Measurements from ENCODE around the gene TMEM38B. TPM values are rescaled to one million over a fixed set of nuclear protein-coding genes. Genes with fewer than 3 reads are reported as not detected.

TMEM38B gene, protein sequence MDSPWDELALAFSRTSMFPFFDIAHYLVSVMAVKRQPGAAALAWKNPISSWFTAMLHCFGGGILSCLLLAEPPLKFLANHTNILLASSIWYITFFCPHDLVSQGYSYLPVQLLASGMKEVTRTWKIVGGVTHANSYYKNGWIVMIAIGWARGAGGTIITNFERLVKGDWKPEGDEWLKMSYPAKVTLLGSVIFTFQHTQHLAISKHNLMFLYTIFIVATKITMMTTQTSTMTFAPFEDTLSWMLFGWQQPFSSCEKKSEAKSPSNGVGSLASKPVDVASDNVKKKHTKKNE
- 36.2 TPM for total RNA-seq
- long read RNA-seq, transcript TMEM38B-202 (6 exons, 3,525 nt): major isoform, 42 of 72 reads
- long read RNA-seq, partial matches to known transcripts: 5 of 72 reads
- long read RNA-seq, other reads (novel, unspliced or antisense): 25 of 72 reads

DNA sequence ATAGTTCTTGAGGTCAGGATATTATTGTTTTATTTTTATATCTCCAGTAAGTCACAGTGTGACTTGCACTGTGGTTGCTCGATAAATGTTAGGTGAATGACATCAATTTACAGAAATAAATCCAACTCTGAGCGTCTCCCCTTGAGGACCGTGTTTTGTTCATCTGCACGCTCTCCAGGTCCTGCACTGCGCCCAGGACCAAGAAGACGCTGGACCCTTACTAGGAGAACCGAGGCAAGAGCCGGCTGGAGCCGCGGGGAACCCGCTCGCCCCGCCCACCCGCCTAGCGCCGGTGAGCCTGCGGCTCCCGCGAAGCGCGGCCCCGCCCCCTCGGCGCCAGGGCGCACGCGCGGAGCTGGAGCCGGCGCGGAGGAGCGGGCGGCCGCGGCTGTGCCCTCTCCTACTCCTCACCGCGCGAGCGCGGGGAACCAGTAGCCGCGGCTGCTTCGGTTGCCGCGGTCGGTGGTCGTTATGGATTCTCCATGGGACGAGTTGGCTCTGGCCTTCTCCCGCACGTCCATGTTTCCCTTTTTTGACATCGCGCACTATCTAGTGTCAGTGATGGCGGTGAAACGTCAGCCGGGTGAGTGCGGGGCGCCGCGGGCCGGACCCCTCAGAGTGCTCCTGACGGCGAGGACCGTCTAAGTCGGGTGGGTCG lies at the start of gene TMEM38B:
Gene TMEM38B (plus strand): TSS at position 352 of the 658 bp plus-strand sequence. CDS start 120 bp downstream, at position 472.
- intact Hi-C loops (cut with DNase I): loop anchor here (10.0 kb wide), 1 partner anchor 250 kb away; the partner anchor contains the start of gene FSD1L

DNA sequence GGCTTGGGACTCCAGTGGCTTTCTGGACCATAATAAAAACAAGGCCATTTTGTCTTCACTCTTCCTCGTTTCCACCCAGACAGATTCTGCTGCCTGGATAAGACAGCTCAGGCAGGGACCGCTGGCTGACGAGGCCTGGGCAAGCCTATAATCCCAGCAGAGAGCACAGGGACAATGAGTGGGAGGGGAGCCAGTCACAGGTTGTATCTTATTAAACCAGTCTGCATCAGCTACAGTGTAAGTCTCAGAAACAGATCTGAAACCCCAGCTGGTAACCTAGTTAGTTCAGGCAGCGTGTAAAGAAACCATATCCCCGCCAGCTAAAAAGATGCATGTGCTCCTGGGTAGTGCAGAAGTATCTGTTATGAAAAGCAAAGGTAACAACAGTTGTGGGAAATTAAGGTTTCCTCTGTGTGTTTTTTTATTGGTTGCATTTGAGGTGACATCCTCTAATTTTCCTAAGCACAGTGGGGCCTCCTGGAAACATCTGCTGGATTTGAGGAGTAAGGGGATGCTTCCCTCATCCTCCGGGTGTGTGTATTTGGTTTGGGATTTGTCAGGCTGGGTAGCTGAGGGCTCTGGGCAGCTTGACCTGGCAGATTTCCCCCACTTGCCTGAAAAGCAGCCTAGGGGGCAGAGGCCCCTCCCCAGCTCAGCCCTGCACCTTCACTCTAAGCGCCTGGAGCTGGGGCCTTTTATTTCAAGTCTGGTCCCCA lies 47.3 kb upstream of the TMEM38B start:
- no peak for DNase-seq (ENCODE audit: low spot score)
- intact Hi-C loops (cut with DNase I): no loop called here

More for the DNA sequence above, at the start of gene TMEM38B:
- DNase-seq (ENCODE audit: low spot score): peak; percentile 90

DNA sequence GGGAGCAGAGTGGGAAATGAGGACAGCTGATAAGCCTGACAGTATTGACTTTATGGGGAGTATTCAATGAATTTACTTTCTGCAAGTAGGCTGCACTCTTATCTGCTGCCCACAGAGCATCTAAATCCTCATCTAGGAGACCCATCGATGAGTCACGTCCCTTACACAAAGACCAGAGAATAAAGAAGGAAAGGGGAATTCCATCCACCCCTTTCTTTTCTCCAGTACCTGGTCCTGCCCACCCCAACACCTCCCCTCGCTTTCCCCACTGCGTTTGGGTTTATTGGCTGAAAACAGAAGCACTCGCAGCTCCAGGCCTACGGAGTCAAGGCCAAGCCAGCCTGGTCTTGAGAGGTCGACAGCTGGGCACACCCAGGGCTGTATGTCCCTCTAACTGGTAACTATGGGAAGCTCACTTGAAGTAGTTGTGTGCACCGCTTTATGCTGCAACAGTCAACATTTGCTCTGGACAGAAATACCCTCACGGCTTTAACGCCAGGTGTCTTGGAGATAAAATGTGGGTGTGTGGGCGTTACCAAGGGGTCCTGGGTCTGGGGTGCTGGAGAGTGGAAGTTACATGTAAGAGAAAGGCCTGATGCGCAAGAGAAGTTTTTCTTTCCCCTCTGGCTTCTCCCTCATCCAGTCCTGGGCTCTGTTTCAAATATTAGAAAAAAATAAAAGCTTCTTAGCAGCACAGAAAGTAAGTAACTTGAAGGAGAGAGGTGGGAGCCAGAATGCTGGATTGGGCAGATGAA lies 46.6 kb upstream of the TMEM38B start:
- no peak for DNase-seq (ENCODE audit: low spot score)
- intact Hi-C loops (cut with DNase I): no loop called here

DNA sequence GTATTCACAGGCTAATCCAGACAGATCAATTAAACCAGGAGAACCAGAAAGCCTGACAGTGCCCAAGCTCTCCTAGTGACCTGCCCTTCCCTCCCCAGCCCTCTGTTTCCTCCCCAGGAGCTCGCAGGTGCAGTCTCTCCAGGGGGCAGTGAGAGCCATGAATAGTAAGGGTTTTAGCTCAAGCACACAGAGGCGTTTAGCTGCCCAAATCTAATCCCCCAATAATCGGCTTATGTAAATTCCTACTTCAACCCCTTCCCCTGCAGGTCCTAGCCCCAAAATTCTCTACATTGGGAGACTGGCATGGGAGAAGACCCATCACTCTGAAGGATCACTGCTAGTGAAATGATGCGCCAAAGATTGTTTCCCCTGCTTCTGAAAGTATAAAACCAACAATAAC lies 42.5 kb upstream of the TMEM38B start:
- DNase-seq (ENCODE audit: low spot score): no peak
- intact Hi-C loops (cut with DNase I): no loop called here

DNA sequence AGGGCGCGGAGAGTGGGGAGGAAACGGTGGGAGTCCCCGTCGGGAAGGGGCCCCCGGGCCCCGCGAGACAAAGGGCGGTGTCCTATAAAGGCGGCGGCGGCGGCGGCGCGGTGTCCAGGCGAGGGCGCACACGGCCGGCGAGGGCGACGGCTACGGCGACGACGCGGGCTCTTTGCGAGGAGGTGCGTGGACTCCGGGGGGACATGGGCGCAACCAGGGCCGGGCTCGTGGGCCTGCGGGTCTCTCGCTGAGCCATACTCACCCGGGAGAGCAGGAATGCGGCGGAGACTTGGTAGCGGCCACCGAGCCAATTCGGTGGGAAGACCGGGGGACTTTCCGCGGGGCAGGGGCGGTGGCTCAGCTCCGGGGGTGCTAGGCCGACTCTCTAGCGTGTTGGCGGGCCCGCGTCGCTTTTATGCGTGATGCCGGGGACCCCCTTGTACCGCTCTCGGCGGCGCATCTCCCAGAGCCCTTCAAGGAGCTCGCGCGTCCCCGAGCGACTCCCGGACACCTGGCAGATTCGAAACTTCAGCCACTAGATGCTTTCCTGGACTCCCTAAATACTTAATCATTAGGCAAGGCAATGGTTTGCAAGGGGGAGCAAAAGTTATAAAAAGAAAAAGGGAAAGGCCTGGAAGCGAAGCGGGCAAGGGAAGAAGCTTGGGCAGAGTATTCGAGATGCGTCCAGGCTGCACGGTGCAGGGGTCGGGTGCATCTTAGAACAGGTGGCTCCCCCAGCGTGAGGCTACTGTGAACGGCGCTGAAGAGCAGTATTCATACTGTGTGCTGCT lies 38.0 kb upstream of the TMEM38B start:
- DNase-seq (ENCODE audit: low spot score): no peak
- intact Hi-C loops (cut with DNase I): loop anchor here (5.0 kb wide), 1 partner anchor 56 kb away; no protein-coding TSS in a partner anchor

DNA sequence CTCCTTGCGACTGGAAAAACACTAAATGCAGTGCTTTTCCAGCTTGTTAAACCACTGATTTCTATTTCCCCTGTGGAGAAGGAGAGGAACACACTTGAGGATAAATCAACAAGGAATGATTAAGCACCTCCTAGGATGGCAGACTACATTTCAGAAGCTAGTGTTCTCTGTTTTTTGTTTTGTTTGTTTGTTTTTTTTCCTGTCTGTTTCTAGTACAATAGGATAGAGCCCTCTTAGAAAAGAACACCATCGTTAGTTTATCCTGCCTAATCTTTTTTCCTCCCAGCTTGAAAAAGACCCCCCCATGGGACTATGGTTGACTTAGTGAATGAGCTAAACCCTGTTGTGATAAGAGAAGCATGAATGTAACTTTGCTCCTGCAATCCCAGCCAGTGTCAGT lies 36.0 kb upstream of the TMEM38B start:
- intact Hi-C loops (cut with DNase I): loop anchor here (5.0 kb wide), 1 partner anchor 54 kb away; no protein-coding TSS in a partner anchor
- no peak for DNase-seq (ENCODE audit: low spot score)

DNA sequence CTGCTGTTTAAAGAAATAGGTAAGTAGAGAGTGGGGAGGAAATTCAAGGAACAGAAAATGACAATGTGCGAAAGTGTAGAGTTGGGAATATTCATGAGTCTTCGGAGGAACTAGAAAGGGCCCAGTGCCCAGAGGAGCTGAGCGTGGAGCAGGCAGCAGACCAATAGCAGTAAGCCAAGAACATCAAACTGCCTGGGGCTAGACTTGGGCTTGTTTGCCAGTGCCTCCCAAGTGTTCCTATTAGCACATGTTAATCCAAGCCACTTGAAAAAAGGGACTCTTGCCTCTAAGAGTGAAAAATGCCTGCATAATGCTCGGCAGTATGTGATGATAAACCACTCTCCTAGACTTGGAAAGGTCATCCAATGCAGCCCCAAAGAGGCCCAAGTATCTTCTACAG lies 33.3 kb upstream of the TMEM38B start:
- intact Hi-C loops (cut with DNase I): no loop called here
- DNase-seq (ENCODE audit: low spot score): no peak

DNA sequence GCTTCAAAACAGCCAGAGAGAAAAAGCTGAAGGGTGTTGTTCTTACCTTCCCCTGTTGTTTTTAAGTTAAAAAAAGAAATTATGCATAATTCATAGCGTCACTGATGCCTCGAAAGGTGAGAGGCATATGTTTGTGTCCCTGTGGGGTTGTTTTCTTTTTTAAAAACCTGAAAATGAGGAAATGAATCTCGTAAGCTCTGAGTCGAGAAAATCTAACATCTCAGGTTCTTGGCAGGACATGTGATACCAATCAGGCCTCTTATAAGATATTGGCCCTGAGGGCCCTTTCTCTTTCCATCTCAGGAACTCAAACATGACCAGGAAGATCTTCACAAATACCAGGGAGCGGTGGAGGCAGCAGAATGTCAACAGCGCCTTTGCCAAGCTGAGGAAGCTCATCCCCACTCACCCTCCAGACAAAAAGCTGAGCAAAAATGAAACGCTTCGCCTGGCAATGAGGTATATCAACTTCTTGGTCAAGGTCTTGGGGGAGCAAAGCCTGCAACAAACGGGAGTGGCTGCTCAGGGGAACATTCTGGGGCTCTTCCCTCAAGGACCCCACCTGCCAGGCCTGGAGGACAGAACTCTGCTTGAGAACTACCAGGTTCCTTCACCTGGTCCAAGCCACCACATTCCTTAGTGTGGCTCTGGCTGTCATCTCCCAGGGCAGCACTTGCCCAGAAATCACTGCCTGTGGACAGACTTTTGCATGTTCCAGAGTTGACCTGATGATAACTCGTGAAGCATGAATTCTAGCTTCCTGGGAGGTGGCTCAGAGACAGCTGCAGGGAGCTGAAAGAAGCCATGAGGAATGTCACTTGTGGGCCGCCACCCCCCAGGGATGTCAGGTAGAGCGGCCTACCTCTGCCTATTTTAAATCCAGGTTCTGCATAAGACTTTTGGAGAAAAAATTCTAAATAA lies 31.9 kb upstream of the TMEM38B start, which contains the start of gene TAL2:
Gene TAL2 (plus strand): TSS at position 274 of the 921 bp plus-strand sequence. CDS start 40 bp downstream, at position 314.
- intact Hi-C loops (cut with DNase I): no loop called here
- DNase-seq (ENCODE audit: low spot score): no peak

DNA sequence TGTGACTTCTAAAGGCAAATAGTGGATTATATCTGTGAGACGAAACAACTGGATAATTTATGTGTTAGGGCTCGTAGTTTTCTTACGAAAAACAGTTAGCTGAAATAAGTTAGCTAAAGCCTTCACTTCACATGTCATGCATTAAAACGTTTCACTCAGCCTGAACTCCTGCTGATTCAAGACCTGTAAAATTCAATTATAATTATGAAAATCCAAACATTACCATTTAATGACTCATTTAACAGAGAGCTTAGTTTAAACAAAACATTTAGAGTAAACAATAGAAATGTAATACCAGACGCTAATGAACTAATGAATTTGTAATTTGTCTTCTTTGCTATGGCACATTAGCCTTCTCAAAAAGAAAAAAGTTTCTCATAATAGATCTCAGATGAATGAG lies 30.4 kb upstream of the TMEM38B start:
- intact Hi-C loops (cut with DNase I): no loop called here
- no peak for DNase-seq (ENCODE audit: low spot score)

DNA sequence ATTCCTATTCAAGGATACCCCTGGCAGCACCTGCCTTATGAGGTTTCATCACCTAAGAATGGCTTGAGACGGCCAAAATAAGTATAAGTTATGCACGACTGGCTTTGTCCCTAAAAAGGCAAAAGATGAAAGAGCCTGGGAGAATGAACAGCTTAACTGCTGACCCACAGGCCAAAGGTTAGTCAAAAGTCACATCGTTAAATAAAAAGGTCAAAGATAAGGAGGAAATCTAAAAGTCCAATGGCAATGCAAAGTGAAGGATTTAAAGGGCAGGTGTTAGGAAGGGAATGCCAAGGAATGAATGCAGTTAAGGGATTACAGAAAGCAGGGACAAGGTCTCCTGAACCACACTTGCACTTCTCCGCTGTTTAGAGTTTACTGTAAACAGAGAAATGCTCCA lies 26.5 kb upstream of the TMEM38B start:
- intact Hi-C loops (cut with DNase I): no loop called here
- no peak for DNase-seq (ENCODE audit: low spot score)

DNA sequence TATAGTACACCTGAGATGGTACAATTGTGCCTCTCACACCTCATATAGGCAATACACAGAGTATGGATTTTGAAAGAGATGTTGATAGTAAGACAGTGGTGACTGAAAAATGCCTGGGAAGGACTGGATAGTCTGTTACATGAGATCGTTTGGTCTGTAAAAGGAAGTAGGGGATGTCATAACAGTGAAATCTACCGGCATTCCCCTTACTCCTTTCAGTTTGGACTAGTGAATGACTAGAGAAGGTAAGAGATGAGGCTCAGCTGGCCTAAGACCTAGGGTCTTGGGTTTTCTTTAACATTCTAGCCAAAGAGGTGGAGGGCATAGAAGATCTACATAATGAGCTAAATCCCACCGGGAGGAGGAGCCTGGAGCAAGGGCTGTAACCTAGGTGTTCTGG lies 24.0 kb upstream of the TMEM38B start:
- intact Hi-C loops (cut with DNase I): no loop called here
- DNase-seq (ENCODE audit: low spot score): no peak

DNA sequence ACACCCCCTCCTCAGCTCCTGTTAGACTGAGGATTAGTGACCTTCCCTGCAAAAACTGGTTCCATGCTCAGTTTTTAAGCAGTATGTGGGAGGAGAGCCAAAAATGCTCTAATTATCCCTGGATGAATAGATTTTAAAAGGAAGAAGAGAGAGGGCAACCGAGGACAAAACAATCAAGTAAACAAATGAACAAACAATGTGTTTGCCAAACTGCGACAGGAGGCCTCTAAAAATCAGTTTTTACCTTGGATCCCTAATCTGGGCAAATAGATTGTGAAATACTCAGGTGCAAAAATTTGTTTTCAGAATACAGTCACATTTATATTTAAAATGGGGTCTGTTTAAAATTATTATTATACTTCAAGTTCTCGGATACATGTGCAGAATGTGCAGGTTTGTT lies 23.6 kb upstream of the TMEM38B start:
- intact Hi-C loops (cut with DNase I): no loop called here
- no peak for DNase-seq (ENCODE audit: low spot score)

DNA sequence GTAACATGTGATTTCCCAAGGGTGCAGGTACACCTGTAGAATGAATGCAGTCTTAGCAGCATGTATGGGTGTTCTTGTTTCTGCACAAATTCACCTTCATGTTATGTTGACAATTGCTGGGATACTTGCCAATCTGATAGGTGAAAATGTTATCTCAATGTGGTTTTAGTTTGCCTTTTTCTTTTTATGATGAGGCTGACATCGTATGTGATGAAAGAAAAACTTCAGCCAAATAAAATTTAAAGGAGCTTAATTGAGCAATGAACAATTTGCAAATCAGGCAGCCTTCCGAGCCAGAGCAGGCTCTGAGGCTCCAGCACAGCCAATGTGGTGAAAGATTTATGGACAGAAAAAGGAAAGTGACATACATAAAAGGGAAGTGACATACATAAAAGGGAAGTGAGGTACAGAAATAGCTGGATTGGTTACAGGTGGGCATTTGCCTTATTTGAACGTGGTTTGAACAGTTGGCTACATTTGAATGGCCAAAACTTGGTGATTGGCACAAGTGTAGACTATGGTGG lies 21.6 kb upstream of the TMEM38B start:
- DNase-seq (ENCODE audit: low spot score): no peak
- intact Hi-C loops (cut with DNase I): no loop called here

DNA sequence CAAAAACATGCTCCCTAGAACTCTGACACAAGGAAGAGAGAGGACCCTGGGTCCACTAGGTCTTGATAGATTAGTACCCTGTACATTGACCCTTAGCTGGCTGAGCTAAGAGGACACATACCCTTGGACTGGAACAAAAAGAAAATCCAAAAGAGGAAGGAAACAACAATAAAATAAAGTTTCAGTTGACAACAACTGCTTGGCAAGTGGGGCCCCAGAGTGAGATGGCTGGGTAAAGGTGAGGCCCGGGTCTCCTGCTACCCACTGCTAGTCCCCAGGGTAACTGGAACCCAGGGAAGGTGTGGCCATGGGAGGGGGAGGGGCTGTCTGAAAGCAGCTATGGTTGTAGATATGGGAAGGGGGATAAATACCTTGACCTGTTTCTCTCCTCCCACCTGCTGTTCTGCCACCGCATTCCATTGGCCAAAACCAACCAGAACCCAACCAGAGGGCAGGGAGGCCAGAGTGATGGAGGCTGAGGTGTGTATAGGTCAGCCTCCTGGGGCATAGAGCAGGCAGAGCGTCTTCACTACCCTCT lies 20.4 kb upstream of the TMEM38B start:
- intact Hi-C loops (cut with DNase I): no loop called here
- no peak for DNase-seq (ENCODE audit: low spot score)

DNA sequence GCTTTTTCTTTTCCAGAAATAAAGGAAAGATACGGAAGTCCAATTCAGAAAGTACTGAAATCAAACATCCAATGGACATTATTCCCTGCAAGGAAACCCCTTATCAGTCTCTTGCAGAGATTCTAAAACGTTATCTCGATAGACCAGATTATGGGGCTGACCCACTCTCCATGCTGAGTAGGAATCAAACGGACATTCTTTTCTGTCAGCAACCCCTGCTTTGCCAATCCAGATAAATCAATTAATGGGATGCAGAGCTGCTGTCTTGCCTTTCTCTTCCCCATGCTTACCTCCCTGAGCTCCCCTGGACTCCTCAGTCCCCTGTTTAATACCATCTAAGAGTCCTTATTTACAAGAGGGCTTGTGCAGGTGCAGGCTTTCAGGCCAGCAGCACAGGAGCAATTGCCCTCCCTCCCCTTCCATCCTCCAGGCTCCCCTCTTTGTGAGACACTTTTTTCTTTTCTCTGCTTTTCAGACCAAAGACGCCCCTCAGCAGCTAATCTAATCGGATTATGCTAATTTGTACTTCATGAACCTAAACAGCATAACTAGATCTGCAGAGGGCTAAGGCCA lies 17.9 kb upstream of the TMEM38B start:
- intact Hi-C loops (cut with DNase I): no loop called here
- no peak for DNase-seq (ENCODE audit: low spot score)

DNA sequence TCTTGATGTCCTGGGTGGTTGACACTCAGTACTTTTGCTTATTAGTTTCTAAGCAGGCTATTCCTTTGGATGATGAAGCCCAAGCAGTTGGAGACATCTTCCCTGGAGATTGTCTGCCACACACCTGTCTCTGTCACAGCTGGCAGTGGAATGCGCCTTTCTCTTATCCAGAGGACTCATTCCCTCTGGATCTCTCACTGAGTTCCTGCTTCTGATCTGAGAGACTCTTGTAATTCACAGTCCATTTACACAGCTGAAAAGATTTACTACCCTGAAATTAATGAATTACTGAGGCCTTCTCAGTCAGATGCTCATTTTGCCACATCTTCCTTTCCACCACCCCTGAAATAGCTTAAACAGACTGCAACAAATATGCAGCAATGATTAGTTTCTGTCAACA lies 16.2 kb upstream of the TMEM38B start:
- intact Hi-C loops (cut with DNase I): no loop called here
- DNase-seq (ENCODE audit: low spot score): no peak

DNA sequence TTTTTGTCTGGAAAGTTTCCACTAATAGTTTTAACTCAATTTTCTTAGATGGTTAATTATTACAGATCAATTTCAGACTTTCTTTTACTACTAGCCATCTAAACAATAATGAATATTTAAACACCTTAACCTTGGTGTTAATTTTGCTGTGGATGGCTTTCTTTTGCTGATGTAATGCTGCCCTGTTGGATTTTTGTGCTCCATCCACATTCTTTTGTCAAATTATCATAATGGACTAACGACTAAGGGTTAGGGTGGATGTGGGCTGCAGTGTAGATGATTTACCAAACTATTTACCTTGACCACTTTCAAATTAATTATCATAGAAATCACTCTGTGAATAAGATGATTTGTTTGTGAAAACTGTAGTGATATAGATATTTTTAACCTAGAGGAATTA lies 15.6 kb upstream of the TMEM38B start:
- intact Hi-C loops (cut with DNase I): no loop called here
- no peak for DNase-seq (ENCODE audit: low spot score)
